Measurements from ENCODE around the gene GPR135. TPM values are rescaled to one million over a fixed set of nuclear protein-coding genes. Genes with fewer than 3 reads are reported as not detected.

Gene GPR135
- polyA plus RNA-seq, 2 of the 4 experiments (the other 2 are of a cell fraction) = 1.5 to 3.6 TPM

DNA sequence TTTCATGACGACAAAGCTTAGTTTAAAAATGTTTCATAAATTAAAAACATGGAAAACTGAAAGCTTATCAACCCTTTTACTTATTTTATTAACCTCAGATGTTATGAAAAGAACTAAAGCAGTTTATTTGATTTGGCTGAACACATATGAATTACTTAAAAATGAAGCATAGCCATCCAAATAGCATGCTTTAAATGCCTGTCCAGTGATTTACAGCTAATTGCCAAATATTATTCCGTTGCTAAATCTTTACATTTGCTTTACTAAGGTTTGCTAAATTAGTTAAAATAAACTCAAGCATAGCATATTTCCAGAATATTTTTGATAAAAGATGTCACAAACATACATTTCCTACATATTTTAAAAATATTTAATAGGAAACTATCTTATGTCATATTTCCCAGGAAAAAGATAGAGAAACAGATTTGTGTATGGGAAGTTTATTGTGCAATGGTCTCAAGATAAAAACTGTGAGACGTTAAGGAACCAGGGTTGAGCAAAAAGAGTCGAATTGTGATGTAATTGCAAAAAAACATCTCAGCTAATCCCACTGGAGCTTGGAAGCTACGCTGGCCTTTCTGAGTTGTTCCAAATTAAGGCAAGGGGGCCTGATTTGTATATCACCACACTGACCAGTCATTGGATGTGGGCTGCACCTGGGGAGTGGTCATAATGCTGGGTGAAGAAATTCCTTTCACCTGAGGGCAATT is 25.8 kb downstream of the GPR135 start:
- CTCF ChIA-PET = interaction anchor here (0.8 to 2.1 kb wide), 6 partner anchors 10 to 938 kb away, joined by 3 to 11 read pairs (median 4); no protein-coding TSS in a partner anchor
- no peak for TF ChIP-seq RCOR1 (IDR thresholded peaks at IDR 0.05; ENCODE audit: low read depth, low read length)
- no peak for TF ChIP-seq CBX2 (IDR thresholded peaks at IDR 0.05; ENCODE audit: borderline replicate concordance, low read depth)
- TF ChIP-seq SMC3 (IDR thresholded peaks at IDR 0.05) = no peak
- no peak for TF ChIP-seq JUNB (IDR thresholded peaks at IDR 0.05)
- TF ChIP-seq MYC (IDR thresholded peaks at IDR 0.05; ENCODE audit: borderline replicate concordance, low read length) = no peak
- no peak for TF ChIP-seq ATOH8 (CRISPR knock-in tag; IDR thresholded peaks at IDR 0.05; ENCODE audit: low read depth)
- no peak for TF ChIP-seq EHMT2 (IDR thresholded peaks at IDR 0.05; ENCODE audit: low read depth)
- TF ChIP-seq FOSL2 (IDR thresholded peaks at IDR 0.05) = no peak
- no peak for TF ChIP-seq FOSL2 (CRISPR knock-in tag; IDR thresholded peaks at IDR 0.05)
- no peak for TF ChIP-seq ZNF302 (CRISPR knock-in tag; IDR thresholded peaks at IDR 0.05)
- TF ChIP-seq PHF8 (IDR thresholded peaks at IDR 0.05; ENCODE audit: borderline replicate concordance, low read depth) = no peak
- no peak for TF ChIP-seq EP300 (IDR thresholded peaks at IDR 0.05)
- Histone ChIP-seq H3K4me2 (no peak overlapping the region), H3K27ac (no peak overlapping the region), H3K9me3 (no peaks in the 10 kb centered on the region), H3K4me3 (no peak overlapping the region), H3K4me1 (peaks cover 7% of the 10 kb centered on the region; the same call in 2 of the 3 replicates)
- POLR2A ChIA-PET = interaction anchor here (0.6 kb wide), 1 partner anchor 23 kb away, joined by 3 read pairs; no protein-coding TSS in a partner anchor
- DNase-seq (ENCODE audit: low read depth in 1 of 2, low spot score in 1 of 2) (no peak), ATAC-seq (no peak), FAIRE-seq (no peak)
- 75% methylated on average over 5 of the region's 5 CpGs for WGBS (ENCODE audit: missing lambda C conversion rate)

GRCh38 chr14:59438195-59438647 is 27.0 kb downstream of the GPR135 start:
- POLR2A ChIA-PET = no interaction called here
- H3K4me1 ChIP-seq = peaks cover 7% of the 10 kb centered on the region; the same call in 2 of the 3 replicates
- H3K9me3 ChIP-seq = no peaks in the 10 kb centered on the region
- no peak overlapping the region for H3K27ac ChIP-seq
- DNase-seq (ENCODE audit: low read depth in 1 of 2, low spot score in 1 of 2) = no peak
- H3K4me2 ChIP-seq = no peak overlapping the region
- TF ChIP-seq CHD2 (IDR thresholded peaks at IDR 0.05; ENCODE audit: low read length, partially characterized antibody) (no peak), USF2 (IDR thresholded peaks at IDR 0.05) (no peak), FOSL2 (IDR thresholded peaks at IDR 0.05) (no peak), FOSL2 (CRISPR knock-in tag; IDR thresholded peaks at IDR 0.05) (no peak), EHF (CRISPR knock-in tag; IDR thresholded peaks at IDR 0.05) (no peak), EP300 (IDR thresholded peaks at IDR 0.05) (no peak), TP53 (CRISPR knock-in tag; IDR thresholded peaks at IDR 0.05) (no peak), HOXA7 (CRISPR knock-in tag; IDR thresholded peaks at IDR 0.05) (no peak), BHLHE40 (IDR thresholded peaks at IDR 0.05; ENCODE audit: low read depth, low read length) (no peak), POLR2AphosphoS2 (conservative IDR thresholded peaks at IDR 0.05; ENCODE audit: low read length) (no peak), ESRRA (IDR thresholded peaks at IDR 0.05; ENCODE audit: borderline replicate concordance, low read length) (no peak), PHF8 (IDR thresholded peaks at IDR 0.05; ENCODE audit: borderline replicate concordance, low read depth) (no peak)
- TF ChIP-seq, protein P1, sequence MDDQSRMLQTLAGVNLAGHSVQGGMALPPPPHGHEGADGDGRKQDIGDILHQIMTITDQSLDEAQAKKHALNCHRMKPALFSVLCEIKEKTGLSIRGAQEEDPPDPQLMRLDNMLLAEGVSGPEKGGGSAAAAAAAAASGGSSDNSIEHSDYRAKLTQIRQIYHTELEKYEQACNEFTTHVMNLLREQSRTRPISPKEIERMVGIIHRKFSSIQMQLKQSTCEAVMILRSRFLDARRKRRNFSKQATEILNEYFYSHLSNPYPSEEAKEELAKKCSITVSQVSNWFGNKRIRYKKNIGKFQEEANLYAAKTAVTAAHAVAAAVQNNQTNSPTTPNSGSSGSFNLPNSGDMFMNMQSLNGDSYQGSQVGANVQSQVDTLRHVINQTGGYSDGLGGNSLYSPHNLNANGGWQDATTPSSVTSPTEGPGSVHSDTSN (IDR thresholded peaks at IDR 0.05) = no peak
- peak; percentile 70 for FAIRE-seq
- no peak for ATAC-seq
- no peak overlapping the region for H3K4me3 ChIP-seq
- 88% methylated on average over 1 of the region's 1 CpG for WGBS (ENCODE audit: missing lambda C conversion rate)
- CTCF ChIA-PET = interaction anchor here (2.1 kb wide), 1 partner anchor 314 kb away, joined by 11 read pairs; no protein-coding TSS in a partner anchor

Data from A549 (cell line).